ENCODE data around the gene MTMR4.

Gene MTMR4

GRCh38 chr17:58468944-58469343 is 45.5 kb downstream of the MTMR4 start:
- no peak overlapping the region for H3K4me3 ChIP-seq (ENCODE audit: control insufficient read depth, low read depth, low read length)
- no peak for TF ChIP-seq CTCF (IDR thresholded peaks at IDR 0.05; ENCODE audit: control insufficient read depth, insufficient read depth, low read depth, low read length, missing control alignments)
- DNase-seq (ENCODE audit: low read depth) = no peak

GRCh38 chr17:58455491-58455890 is 58.9 kb downstream of the MTMR4 start:
- TF ChIP-seq CTCF (IDR thresholded peaks at IDR 0.05; ENCODE audit: control insufficient read depth, insufficient read depth, low read depth, low read length, missing control alignments) = no peak
- no peak for DNase-seq (ENCODE audit: low read depth)
- no peak overlapping the region for H3K4me3 ChIP-seq (ENCODE audit: control insufficient read depth, low read depth, low read length)

GRCh38 chr17:58452738-58453137 is 61.7 kb downstream of the MTMR4 start:
- H3K4me3 ChIP-seq (ENCODE audit: control insufficient read depth, low read depth, low read length) = no peak overlapping the region
- DNase-seq (ENCODE audit: low read depth) = no peak
- TF ChIP-seq CTCF (IDR thresholded peaks at IDR 0.05; ENCODE audit: control insufficient read depth, insufficient read depth, low read depth, low read length, missing control alignments) = no peak

- TF ChIP-seq CTCF (IDR thresholded peaks at IDR 0.05; ENCODE audit: control insufficient read depth, insufficient read depth, low read depth, low read length, missing control alignments) = peak; percentile 88
- no peak overlapping the region for H3K4me3 ChIP-seq (ENCODE audit: control insufficient read depth, low read depth, low read length)
- DNase-seq (ENCODE audit: low read depth) = peak; percentile 54
Observed at GRCh38 chr17:58447039-58447975, 67.1 kb downstream of the MTMR4 start.

GRCh38 chr17:58446086-58446485 is 68.4 kb downstream of the MTMR4 start:
- no peak for TF ChIP-seq CTCF (IDR thresholded peaks at IDR 0.05; ENCODE audit: control insufficient read depth, insufficient read depth, low read depth, low read length, missing control alignments)
- DNase-seq (ENCODE audit: low read depth) = no peak
- H3K4me3 ChIP-seq (ENCODE audit: control insufficient read depth, low read depth, low read length) = no peak overlapping the region
